Measurements from ENCODE around the gene NDRG3.
"Not testable (repeated sequence)": the region's sequence is repeated elsewhere in the genome, so short reads cannot be mapped to it uniquely, and the experiment has no call there.

Gene NDRG3

GRCh38 chr20:36703530-36703929, 42.4 kb downstream of the NDRG3 start:
- H3K9ac ChIP-seq: no peak overlapping the region
- no peaks in the 10 kb centered on the region for H3K4me1 ChIP-seq (ENCODE audit: low read depth, poor library complexity, severe bottlenecking)
- no peaks in the 10 kb centered on the region for H3K27me3 ChIP-seq (ENCODE audit: insufficient read depth, low read depth)
- H3K36me3 ChIP-seq (ENCODE audit: insufficient read depth): no peaks in the 10 kb centered on the region
- H3K27ac ChIP-seq: no peak overlapping the region
- H4K20me1 ChIP-seq (ENCODE audit: insufficient read depth): no peaks in the 10 kb centered on the region
- H3K79me2 ChIP-seq (ENCODE audit: insufficient read depth, low read depth): no peaks in the 10 kb centered on the region
- H2AFZ ChIP-seq (ENCODE audit: low read depth): no peak overlapping the region
- no peak overlapping the region for H3K4me2 ChIP-seq
- no peak for TF ChIP-seq CTCF (conservative IDR thresholded peaks at IDR 0.05; ENCODE audit: low read depth, low read length)
- H3K4me3 ChIP-seq (IDR thresholded peaks at IDR 0.05; ENCODE audit: insufficient read depth, low read depth, low read length): no peak overlapping the region

GRCh38 chr20:36700438-36700837, 45.5 kb downstream of the NDRG3 start:
- no peaks in the 10 kb centered on the region for H4K20me1 ChIP-seq (ENCODE audit: insufficient read depth)
- H3K79me2 ChIP-seq (ENCODE audit: insufficient read depth, low read depth): no peaks in the 10 kb centered on the region
- no peaks in the 10 kb centered on the region for H3K27me3 ChIP-seq (ENCODE audit: insufficient read depth, low read depth)
- H3K4me1 ChIP-seq (ENCODE audit: low read depth, poor library complexity, severe bottlenecking): no peaks in the 10 kb centered on the region
- H3K9ac ChIP-seq: no peak overlapping the region
- no peak overlapping the region for H3K4me3 ChIP-seq (IDR thresholded peaks at IDR 0.05; ENCODE audit: insufficient read depth, low read depth, low read length)
- no peak overlapping the region for H2AFZ ChIP-seq (ENCODE audit: low read depth)
- H3K27ac ChIP-seq: no peak overlapping the region
- no peak for TF ChIP-seq CTCF (conservative IDR thresholded peaks at IDR 0.05; ENCODE audit: low read depth, low read length)
- H3K36me3 ChIP-seq (ENCODE audit: insufficient read depth): no peaks in the 10 kb centered on the region
- no peak overlapping the region for H3K4me2 ChIP-seq

GRCh38 chr20:36695467-36695866, 50.4 kb downstream of the NDRG3 start:
- H3K36me3 ChIP-seq (ENCODE audit: insufficient read depth); H3K9ac ChIP-seq; H3K79me2 ChIP-seq (ENCODE audit: insufficient read depth, low read depth); H3K27me3 ChIP-seq (ENCODE audit: insufficient read depth, low read depth); H3K4me1 ChIP-seq (ENCODE audit: low read depth, poor library complexity, severe bottlenecking); H3K4me2 ChIP-seq; H3K4me3 ChIP-seq (IDR thresholded peaks at IDR 0.05; ENCODE audit: insufficient read depth, low read depth, low read length); H4K20me1 ChIP-seq (ENCODE audit: insufficient read depth); H3K27ac ChIP-seq; H2AFZ ChIP-seq (ENCODE audit: low read depth): not testable (repeated sequence)

GRCh38 chr20:36688630-36689029, 57.3 kb downstream of the NDRG3 start:
- Histone ChIP-seq H3K36me3 (ENCODE audit: insufficient read depth) (no peaks in the 10 kb centered on the region), H3K27me3 (ENCODE audit: insufficient read depth, low read depth) (no peaks in the 10 kb centered on the region), H3K4me1 (ENCODE audit: low read depth, poor library complexity, severe bottlenecking) (no peaks in the 10 kb centered on the region), H2AFZ (ENCODE audit: low read depth) (no peak overlapping the region), H3K9ac (no peak overlapping the region), H3K79me2 (ENCODE audit: insufficient read depth, low read depth) (no peaks in the 10 kb centered on the region), H3K4me3 (IDR thresholded peaks at IDR 0.05; ENCODE audit: insufficient read depth, low read depth, low read length) (no peak overlapping the region), H3K27ac (no peak overlapping the region), H4K20me1 (ENCODE audit: insufficient read depth) (no peaks in the 10 kb centered on the region), H3K4me2 (no peak overlapping the region)
- TF ChIP-seq CTCF (conservative IDR thresholded peaks at IDR 0.05; ENCODE audit: low read depth, low read length): no peak

- no peak for TF ChIP-seq CTCF (conservative IDR thresholded peaks at IDR 0.05; ENCODE audit: low read depth, low read length)
- H3K27ac ChIP-seq: no peak overlapping the region
- H3K4me1 ChIP-seq (ENCODE audit: low read depth, poor library complexity, severe bottlenecking): no peaks in the 10 kb centered on the region
- no peak overlapping the region for H2AFZ ChIP-seq (ENCODE audit: low read depth)
- no peaks in the 10 kb centered on the region for H3K79me2 ChIP-seq (ENCODE audit: insufficient read depth, low read depth)
- no peak overlapping the region for H3K9ac ChIP-seq
- no peaks in the 10 kb centered on the region for H4K20me1 ChIP-seq (ENCODE audit: insufficient read depth)
- H3K36me3 ChIP-seq (ENCODE audit: insufficient read depth): no peaks in the 10 kb centered on the region
- H3K4me2 ChIP-seq: no peak overlapping the region
- no peak overlapping the region for H3K4me3 ChIP-seq (IDR thresholded peaks at IDR 0.05; ENCODE audit: insufficient read depth, low read depth, low read length)
- H3K27me3 ChIP-seq (ENCODE audit: insufficient read depth, low read depth): no peaks in the 10 kb centered on the region
Measured at GRCh38 chr20:36687850-36688249, 58.0 kb downstream of the NDRG3 start.

Data from KMS-11 (cell line).